Measurements from ENCODE around the gene XYLT1.

XYLT1 gene

GRCh38 chr16:17353561-17353960, 117.2 kb downstream of the XYLT1 start:
- in situ Hi-C loops (cut with MboI; ENCODE audit: low pct_unique_long_range_greater_than_20kb, low sequenced_read_pairs, unreplicated experiment), result no loop called here
- no peak for DNase-seq (ENCODE audit: low spot score)
- TF ChIP-seq CTCF (IDR thresholded peaks at IDR 0.05; ENCODE audit: extremely low read depth, insufficient read depth, missing control alignments), result no peak

GRCh38 chr16:17351441-17352035, 119.2 kb downstream of the XYLT1 start:
- DNase-seq (ENCODE audit: low spot score), result no peak
- in situ Hi-C loops (cut with MboI; ENCODE audit: low pct_unique_long_range_greater_than_20kb, low sequenced_read_pairs, unreplicated experiment), result no loop called here
- TF ChIP-seq CTCF (IDR thresholded peaks at IDR 0.05; ENCODE audit: extremely low read depth, insufficient read depth, missing control alignments), result no peak

DNA sequence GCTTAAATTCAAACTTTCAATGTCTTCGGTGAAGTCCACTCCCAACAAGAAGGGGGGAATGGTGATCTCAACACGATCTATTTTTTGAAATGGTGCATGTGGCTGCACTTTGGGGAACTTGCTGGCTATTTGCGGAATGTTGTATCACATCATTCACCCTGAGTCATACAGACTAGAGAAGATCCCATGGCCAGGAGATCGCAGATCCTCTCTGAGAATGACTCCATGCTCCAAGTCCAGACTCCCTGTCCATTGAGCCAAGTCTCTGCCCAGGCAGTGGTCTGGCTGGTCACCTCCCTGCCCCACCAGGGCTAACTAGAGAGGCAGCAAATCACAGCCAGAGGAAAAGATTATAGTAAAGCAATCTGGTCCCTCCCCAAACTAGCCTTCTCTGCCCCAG, 120.6 kb downstream of the XYLT1 start:
- TF ChIP-seq CTCF (IDR thresholded peaks at IDR 0.05; ENCODE audit: extremely low read depth, insufficient read depth, missing control alignments), result no peak
- in situ Hi-C loops (cut with MboI; ENCODE audit: low pct_unique_long_range_greater_than_20kb, low sequenced_read_pairs, unreplicated experiment), result no loop called here
- no peak for DNase-seq (ENCODE audit: low spot score)

DNA sequence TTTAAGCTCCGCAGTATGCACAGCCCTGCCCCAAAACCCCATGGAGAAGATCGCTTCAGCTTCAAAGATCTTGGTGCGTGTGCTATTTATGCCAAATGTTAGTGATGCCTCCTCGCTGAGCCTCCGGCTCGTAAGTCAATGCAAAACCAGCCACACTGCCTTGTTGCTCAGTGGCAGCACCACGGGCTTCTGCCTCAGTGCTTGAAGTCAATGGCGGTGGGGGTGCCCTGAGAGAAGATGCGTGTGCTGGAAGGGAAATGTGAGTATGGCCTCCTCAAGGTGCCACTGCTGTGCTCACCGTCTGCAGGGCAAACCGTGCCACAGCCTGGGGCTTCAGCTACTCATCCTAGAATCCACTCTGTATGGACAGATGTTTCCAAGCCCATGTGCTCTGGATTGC, 121.9 kb downstream of the XYLT1 start:
- DNase-seq (ENCODE audit: low spot score), result no peak
- TF ChIP-seq CTCF (IDR thresholded peaks at IDR 0.05; ENCODE audit: extremely low read depth, insufficient read depth, missing control alignments), result no peak
- in situ Hi-C loops (cut with MboI; ENCODE audit: low pct_unique_long_range_greater_than_20kb, low sequenced_read_pairs, unreplicated experiment), result no loop called here

GRCh38 chr16:17348042-17348783, 122.5 kb downstream of the XYLT1 start:
- in situ Hi-C loops (cut with MboI; ENCODE audit: low pct_unique_long_range_greater_than_20kb, low sequenced_read_pairs, unreplicated experiment), result no loop called here
- TF ChIP-seq CTCF (IDR thresholded peaks at IDR 0.05; ENCODE audit: extremely low read depth, insufficient read depth, missing control alignments), result no peak
- no peak for DNase-seq (ENCODE audit: low spot score)

GRCh38 chr16:17347624-17348023, 123.1 kb downstream of the XYLT1 start:
- DNase-seq (ENCODE audit: low spot score), result no peak
- no peak for TF ChIP-seq CTCF (IDR thresholded peaks at IDR 0.05; ENCODE audit: extremely low read depth, insufficient read depth, missing control alignments)
- in situ Hi-C loops (cut with MboI; ENCODE audit: low pct_unique_long_range_greater_than_20kb, low sequenced_read_pairs, unreplicated experiment), result no loop called here

All from GM13977 (cell line).